GM19324 (cell line): ENCODE data around the gene DNAL4.

ENCODE experiments used
- ATAC-seq: cut with Tn5 transposase; IDR thresholded peaks from one replicate; pipeline ENCODE4 v1.9.1; 2021; ENCODE audit warnings: mild to moderate bottlenecking, moderate library complexity; ENCODE audit not compliant: unreplicated experiment, low FRiP score

The DNAL4 gene

DNA sequence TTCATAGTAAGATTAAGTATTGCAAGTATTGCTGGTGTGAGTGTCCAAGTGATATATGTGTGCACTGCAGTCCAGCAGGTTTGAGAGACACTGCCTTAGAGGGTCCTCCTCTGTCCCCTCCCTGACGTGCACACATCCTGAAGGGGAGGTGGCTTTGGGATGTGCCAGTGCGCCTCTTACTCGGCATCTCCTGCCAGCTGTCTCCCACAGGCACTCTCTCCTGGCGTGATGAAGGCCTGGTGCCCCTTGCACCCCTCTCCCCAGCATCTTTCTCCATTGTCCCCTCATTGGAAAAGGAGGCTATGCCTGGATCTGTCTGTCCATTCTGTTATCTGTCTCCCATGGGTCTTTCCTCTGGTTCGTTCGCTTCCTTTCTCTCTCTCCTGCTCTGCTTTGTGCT is 64.0 kb downstream of the DNAL4 start:
- ATAC-seq = no peak

- no peak for ATAC-seq
Measured at GRCh38 chr22:38728871-38729796, 64.8 kb downstream of the DNAL4 start.
